Measurements from ENCODE around the gene YJEFN3.

The YJEFN3 gene

DNA sequence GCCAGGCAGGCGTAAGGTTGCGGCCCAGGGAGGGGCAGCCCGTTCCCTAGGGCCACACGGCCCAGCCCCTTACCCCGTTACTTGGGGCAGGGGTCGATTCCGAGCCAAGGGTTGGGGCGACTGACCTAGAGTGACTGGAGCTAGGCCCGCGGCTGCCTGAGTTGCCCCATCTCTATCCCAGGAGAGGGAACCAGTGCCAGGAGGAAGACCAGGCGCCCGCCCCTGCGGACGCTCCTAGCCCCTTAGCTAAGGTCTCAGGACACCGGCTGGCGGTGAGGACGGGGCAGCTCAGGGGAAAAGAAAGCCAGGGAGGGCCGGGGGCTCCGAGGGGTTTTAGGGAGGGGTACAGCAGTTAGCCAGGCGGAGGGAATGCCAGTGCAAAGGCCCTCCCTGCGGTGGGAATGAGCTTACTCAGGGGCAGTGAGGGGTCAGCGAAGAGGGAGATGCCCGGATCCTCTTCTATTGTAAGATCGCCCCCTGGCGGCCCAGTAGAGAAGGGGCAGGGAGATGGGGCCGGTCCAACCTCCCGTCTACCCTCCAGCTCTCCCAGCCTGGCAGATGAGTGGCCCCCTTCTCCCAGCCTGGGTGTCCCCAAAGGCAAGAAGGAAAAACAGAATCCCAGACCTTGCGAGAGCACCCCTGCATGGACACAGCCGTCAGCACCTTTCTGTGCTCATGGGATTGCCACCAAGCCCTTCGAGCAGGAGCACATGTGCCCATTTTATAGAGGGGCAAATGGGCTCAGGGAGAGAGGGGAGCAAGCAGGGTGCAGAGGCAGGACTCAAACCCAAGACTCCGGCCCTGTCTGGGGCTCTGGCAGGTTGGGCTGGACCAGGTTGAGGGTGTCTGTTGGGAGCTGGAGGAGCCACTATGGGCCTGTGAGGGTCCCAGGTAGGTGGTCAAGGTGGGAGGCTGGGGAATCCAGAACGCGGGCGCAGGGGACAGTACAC is 25.6 kb downstream of the YJEFN3 start:
- DNase-seq (ENCODE audit: low read depth, low spot score): no peak

- no peak for DNase-seq (ENCODE audit: low read depth, low spot score)
Observed at GRCh38 chr19:19558055-19558454, 29.3 kb downstream of the YJEFN3 start.

- DNase-seq (ENCODE audit: low read depth, low spot score): no peak
Observed at GRCh38 chr19:19558636-19559035, 29.9 kb downstream of the YJEFN3 start.

- no peak for DNase-seq (ENCODE audit: low read depth, low spot score)
Observed at GRCh38 chr19:19559931-19560330, 31.2 kb downstream of the YJEFN3 start.

GRCh38 chr19:19561946-19562664 is 33.4 kb downstream of the YJEFN3 start:
- no peak for DNase-seq (ENCODE audit: low read depth, low spot score)

DNA sequence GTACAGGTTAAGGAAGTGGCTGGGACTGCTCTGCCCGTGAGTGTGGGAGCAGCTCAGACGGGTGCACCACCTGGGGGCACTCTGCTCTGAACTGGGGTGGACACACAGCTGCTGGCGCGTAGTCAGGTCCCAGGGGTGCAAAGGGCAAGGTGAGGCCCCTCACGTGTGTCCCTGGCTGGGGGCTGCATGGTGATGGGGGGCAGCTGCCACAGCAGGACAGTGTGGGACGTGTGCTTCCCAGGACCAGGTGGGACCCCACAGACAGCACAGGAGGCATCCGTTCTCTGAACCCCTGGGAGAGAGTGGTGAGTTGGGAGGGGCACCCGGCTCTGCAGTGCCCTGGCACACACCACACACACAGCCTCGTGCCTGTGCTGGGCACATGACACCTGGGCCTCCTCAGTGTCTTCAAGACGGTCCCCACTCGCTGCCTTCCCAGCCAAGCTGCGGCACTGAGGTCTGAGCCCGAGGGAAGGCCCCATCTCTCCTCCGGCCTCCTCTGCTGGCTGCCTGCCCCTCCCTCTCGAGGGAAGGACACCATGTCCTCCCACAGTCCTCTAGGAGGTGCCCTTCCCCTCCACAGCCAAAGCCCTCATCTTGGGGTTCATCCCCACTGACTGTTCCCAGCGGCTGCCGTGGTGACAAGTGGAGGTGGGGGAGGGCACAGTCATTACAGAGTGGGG is 34.1 kb downstream of the YJEFN3 start:
- DNase-seq (ENCODE audit: low read depth, low spot score): no peak

- no peak for DNase-seq (ENCODE audit: low read depth, low spot score)
Observed at GRCh38 chr19:19563348-19563848, 34.7 kb downstream of the YJEFN3 start.

- DNase-seq (ENCODE audit: low read depth, low spot score): no peak
Observed at GRCh38 chr19:19566306-19566705, 37.6 kb downstream of the YJEFN3 start.

- no peak for DNase-seq (ENCODE audit: low read depth, low spot score)
Observed at GRCh38 chr19:19567391-19567790, 38.7 kb downstream of the YJEFN3 start.

DNA sequence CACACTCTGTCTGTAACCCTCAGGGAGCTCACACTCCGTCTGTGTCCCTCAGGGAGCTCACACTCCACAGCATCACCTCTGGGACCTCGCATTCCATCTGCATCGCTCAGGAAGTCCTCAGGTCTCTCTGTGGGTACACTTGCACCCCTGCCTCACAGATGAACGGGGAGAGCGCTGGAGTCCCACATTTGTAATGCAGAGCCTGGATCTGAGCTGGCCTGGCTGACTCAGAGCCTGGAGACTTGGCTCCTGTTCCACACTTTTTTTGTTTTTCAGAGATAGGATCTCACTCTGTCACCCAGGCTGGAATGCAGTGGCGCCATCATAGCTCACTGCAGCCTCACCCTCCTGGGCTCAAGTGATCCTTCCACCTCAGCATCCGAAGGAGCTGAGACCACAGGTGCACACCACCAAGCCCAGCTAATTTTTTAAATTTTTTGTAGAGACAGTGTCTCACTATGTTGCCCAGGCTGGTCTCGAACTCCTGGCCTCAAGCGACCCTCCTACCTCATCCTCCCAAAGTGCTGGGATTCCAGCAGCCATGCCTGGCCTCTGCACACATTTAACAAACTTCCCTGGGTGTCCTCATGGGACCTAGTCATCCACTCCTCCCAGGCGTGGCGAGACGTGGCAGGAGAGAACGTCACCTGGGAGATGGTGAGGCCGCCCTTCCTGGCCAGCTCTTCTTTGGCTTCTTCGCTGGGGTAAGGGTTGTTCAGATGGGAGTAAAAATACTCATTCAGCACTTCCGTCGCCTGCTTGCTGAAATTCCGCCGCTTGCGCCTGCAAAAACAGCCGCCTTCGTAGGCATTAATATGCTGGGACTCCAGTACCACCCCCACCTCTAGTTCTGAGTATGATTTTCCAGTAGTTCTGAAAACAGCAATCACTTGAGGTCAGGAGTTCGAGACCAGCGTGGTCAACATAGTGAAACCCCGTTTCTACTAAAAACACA is 40.4 kb downstream of the YJEFN3 start:
- DNase-seq (ENCODE audit: low read depth, low spot score): no peak

GRCh38 chr19:19570571-19570970 is 41.9 kb downstream of the YJEFN3 start:
- DNase-seq (ENCODE audit: low read depth, low spot score): no peak

DNA sequence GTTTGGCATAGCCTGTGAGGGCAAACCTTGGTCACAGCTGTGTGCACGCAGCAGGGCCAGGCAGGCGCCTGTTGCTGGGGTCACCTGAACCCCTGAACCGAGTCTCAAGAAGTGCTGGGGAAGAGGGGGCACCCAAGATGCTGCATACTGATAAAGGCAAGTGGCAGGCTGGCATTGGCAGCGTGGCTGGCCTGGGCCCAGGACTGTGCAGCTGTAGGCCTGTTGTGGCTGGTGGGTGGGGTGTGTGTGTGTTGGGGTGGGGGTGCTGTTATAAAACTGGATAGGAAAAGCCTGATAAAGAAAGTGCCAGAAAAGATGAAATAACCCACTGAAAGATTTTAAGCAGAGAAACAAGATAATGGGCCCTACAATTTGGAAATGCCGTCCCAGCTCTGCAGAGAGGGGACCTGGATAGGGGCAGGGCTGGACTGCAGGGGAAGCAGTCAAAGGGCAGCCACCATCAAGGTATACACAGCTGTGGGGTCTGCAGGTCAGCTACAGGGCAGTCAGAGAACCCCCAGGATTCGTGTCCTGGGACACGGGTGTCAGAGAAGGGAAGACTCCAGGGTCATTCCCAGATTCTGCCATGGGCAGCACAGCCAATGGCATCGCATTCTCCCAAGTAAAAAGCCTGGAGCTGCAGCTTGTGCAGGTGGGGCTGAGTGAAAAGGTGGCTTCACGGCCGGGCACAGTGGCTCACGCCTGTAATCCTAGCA is 42.5 kb downstream of the YJEFN3 start:
- no peak for DNase-seq (ENCODE audit: low read depth, low spot score)

DNA sequence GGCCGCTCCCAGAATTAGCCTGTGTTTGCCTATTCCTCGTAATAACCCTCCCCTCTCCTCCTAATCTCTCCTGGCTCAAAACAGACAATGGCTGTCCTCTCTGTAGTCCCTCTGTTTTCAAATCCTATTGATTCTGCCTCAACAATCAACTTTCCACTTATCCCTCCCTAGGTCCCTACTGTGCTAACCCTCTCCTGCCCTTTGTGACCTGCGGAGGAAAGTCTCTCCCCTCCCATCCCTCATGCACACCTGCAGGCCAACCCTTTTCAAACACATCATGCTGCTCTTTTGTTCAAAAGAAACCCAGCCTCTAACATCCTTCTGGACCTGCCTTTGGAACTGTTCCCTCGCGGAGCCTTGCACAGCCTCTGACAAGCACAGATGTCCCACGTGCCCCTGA is 46.7 kb downstream of the YJEFN3 start:
- DNase-seq (ENCODE audit: low read depth, low spot score): no peak

GRCh38 chr19:19578252-19578651 is 49.5 kb downstream of the YJEFN3 start:
- DNase-seq (ENCODE audit: low read depth, low spot score): no peak

DNA sequence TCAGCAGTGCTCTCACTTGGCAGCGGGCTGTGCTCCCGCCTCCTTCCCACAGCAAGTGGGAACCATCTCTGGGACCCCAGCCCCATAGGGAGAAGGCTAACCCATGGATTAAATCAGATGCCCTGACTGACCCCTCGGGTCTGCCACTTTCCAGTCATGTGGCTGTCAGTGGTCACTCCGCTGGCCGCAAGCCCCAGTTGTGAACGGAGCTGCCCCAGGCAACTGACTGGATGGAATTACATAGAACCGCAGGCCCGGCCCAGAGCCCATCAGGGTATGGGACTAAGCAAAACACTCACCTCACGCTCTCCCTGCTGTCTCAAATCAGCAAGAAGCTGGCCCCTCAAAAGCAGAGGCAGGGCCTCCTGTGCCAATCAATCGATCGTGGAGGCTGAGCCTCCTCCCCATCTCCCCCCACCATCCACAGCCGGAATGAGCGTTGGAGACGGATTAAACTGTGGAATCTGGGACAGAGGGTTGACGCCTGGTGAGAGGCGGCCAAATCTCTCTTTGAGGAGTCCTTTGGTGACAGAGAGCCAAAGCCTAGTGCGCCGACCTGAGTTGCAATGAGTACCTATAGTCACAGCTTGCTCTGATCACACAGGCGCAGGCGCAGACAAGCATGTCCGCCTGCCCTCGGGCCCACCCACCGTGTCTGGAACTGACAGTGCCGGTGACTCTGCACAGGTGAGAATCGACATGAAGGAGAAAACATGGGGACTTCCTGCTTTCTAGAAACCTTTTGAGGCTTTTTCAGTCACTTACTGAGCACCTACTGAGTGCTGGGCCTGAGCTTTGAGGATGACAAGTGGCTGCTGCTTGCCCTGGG is 51.0 kb downstream of the YJEFN3 start:
- no peak for DNase-seq (ENCODE audit: low read depth, low spot score)

- no peak for DNase-seq (ENCODE audit: low read depth, low spot score)
Observed at GRCh38 chr19:19580418-19580817, 51.7 kb downstream of the YJEFN3 start.

DNA sequence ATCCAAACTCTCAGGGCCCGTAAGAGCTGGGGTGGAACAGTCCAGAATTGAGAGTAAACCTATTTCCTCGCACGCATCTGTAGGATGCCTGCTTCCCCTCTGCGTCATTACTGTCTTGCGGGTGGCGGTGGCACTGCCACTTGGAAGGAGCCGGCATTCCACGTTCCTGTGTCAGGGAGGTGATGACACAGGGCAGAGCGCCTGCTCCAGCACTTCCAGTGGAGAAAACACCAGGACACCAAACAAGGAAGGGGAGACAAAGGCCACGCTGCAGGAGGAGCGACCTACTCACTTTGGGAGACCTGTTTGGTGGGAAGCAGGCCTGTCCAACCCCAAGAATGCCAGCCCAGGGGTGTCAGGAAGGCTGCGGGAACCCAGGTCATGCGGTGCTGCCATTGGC is 52.7 kb downstream of the YJEFN3 start:
- DNase-seq (ENCODE audit: low read depth, low spot score): no peak

- no peak for DNase-seq (ENCODE audit: low read depth, low spot score)
Observed at GRCh38 chr19:19582471-19582870, 53.8 kb downstream of the YJEFN3 start.

GRCh38 chr19:19584356-19584755 is 55.6 kb downstream of the YJEFN3 start:
- no peak for DNase-seq (ENCODE audit: low read depth, low spot score)

Measured in iPS DF 19.7 (cell line).